HG03575 (cell line): Measurements from ENCODE around the gene ZNF407.

ENCODE experiments used
- ATAC-seq: cut with Tn5 transposase; IDR thresholded peaks from one replicate; pipeline ENCODE4 v1.9.1; 2021; ENCODE audit not compliant: unreplicated experiment, insufficient number of reproducible peaks, low FRiP score; ENCODE audit errors: extremely low read depth

Gene ZNF407

GRCh38 chr18:74797577-74798151 lies 200.0 kb downstream of the ZNF407 start:
- ATAC-seq, result peak; percentile 7

GRCh38 chr18:74799542-74799941 lies 201.9 kb downstream of the ZNF407 start:
- ATAC-seq, result no peak

GRCh38 chr18:74800098-74800497 lies 202.4 kb downstream of the ZNF407 start:
- ATAC-seq, result no peak

GRCh38 chr18:74803117-74803516 lies 205.4 kb downstream of the ZNF407 start:
- no peak for ATAC-seq

- no peak for ATAC-seq
Observed at GRCh38 chr18:74803769-74804168, 206.1 kb downstream of the ZNF407 start.

- ATAC-seq, result no peak
Observed at GRCh38 chr18:74804677-74805076, 207.0 kb downstream of the ZNF407 start.

GRCh38 chr18:74806073-74806472 lies 208.4 kb downstream of the ZNF407 start:
- ATAC-seq, result no peak

GRCh38 chr18:74806700-74807416 lies 209.2 kb downstream of the ZNF407 start:
- ATAC-seq, result peak; percentile 92

- no peak for ATAC-seq
Observed at GRCh38 chr18:74817576-74817975, 219.9 kb downstream of the ZNF407 start.

GRCh38 chr18:74818516-74819175 lies 221.0 kb downstream of the ZNF407 start:
- no peak for ATAC-seq

- no peak for ATAC-seq
Observed at GRCh38 chr18:74819433-74820059, 221.9 kb downstream of the ZNF407 start.

- no peak for ATAC-seq
Observed at GRCh38 chr18:74820160-74820780, 222.6 kb downstream of the ZNF407 start.

- no peak for ATAC-seq
Observed at GRCh38 chr18:74825460-74825859, 227.8 kb downstream of the ZNF407 start.

GRCh38 chr18:74826572-74826971 lies 228.9 kb downstream of the ZNF407 start:
- ATAC-seq, result no peak

GRCh38 chr18:74828200-74828599 lies 230.5 kb downstream of the ZNF407 start:
- ATAC-seq, result no peak

GRCh38 chr18:74831571-74832250 lies 234.0 kb downstream of the ZNF407 start:
- ATAC-seq, result no peak

GRCh38 chr18:74832381-74832780 lies 234.7 kb downstream of the ZNF407 start:
- ATAC-seq, result no peak

- no peak for ATAC-seq
Observed at GRCh38 chr18:74832999-74833398, 235.3 kb downstream of the ZNF407 start.
